PC-3 (cell line): ENCODE data around the gene R3HDM4.

ENCODE experiments used
- CTCF ChIP-seq: fragments of 300-600 bp; sonication (generic); conservative IDR thresholded peaks from 2 replicates; pipeline ENCODE4 v1.5.1; 2017; ENCODE audit warnings: antibody characterized with exemption, low read depth, mild to moderate bottlenecking, low read length
- EZH2 ChIP-seq: fragments of 300-600 bp; sonication (generic); IDR thresholded peaks from one replicate; pipeline ENCODE4 v1.6.1; 2017; ENCODE audit warnings: antibody characterized with exemption, mild to moderate bottlenecking, low read length; ENCODE audit not compliant: unreplicated experiment
- EZH2phosphoT487 ChIP-seq: fragments of 300-600 bp; sonication (generic); IDR thresholded peaks from 2 replicates; pipeline ENCODE4 v1.6.1; 2018; ENCODE audit warnings: mild to moderate bottlenecking, antibody characterized with exemption, low read length, borderline replicate concordance

- TF ChIP-seq CTCF (no peak), EZH2 (no peak), EZH2phosphoT487 (no peak)
Measured at GRCh38 chr19:866769-867300, 46.2 kb downstream of the R3HDM4 start.
